OCI-LY7 (cell line): Measurements from ENCODE around the gene PBX1. TPM values are rescaled to one million over a fixed set of nuclear protein-coding genes. Genes with fewer than 3 reads are reported as not detected.

Experiments
- BruUV-seq: library from RNA; stranded (reverse); fragments of 400-500 nt; replicated peaks from 2 replicates; lab custom pipeline; 2021; lab: Mats Ljungman, UMichigan
- CTCF ChIA-PET: fragments of 300-600 bp; sonication (Branson Sonifier 250); formaldehyde crosslinking; loops from one replicate; lab custom pipeline; 2022; ENCODE audit warnings: antibody characterized with exemption; ENCODE audit not compliant: unreplicated experiment; lab: Charles Lee
- POLR2A ChIA-PET: fragments of 300-600 bp; sonication (Branson Sonifier 250); formaldehyde crosslinking; loops from one replicate; lab custom pipeline; 2022; ENCODE audit warnings: antibody characterized with exemption; lab: Charles Lee
- DNase-seq: peaks from one replicate; pipeline ENCODE4 v3.0.0-alpha.2; 2015; ENCODE audit warnings: low spot score
- H2AFZ ChIP-seq: fragments of 200-600 bp; sonication (generic), shearing (Covaris generic); 2 replicates; pipeline ENCODE4 v1.6.1; 2014; ENCODE audit warnings: mild to moderate bottlenecking, antibody characterized with exemption, low read length, moderate library complexity
- H3K27ac ChIP-seq: fragments of 200-600 bp; sonication (generic); 2 replicates; pipeline ENCODE4 v1.5.1; 2014; ENCODE audit warnings: mixed run types, low read depth, mild to moderate bottlenecking, moderate library complexity, low read length, inconsistent platforms; ENCODE audit not compliant: poor library complexity, severe bottlenecking
- H3K36me3 ChIP-seq: fragments of 200-600 bp; sonication (generic); 2 replicates; pipeline ENCODE4 v1.6.1; 2014; ENCODE audit warnings: mild to moderate bottlenecking, antibody characterized with exemption, low read length, moderate library complexity, mixed read lengths; ENCODE audit not compliant: insufficient read depth
- H3K4me1 ChIP-seq: fragments of 200-600 bp; sonication (generic); 2 replicates; pipeline ENCODE4 v1.5.1; 2014; ENCODE audit warnings: mild to moderate bottlenecking, low read length; ENCODE audit not compliant: insufficient read depth, poor library complexity, severe bottlenecking
- H3K4me2 ChIP-seq: fragments of 200-600 bp; sonication (generic); 2 replicates; pipeline ENCODE4 v1.6.1; 2014; ENCODE audit warnings: mild to moderate bottlenecking, low read length
- H3K4me3 ChIP-seq: fragments of 200-600 bp; sonication (generic); 2 replicates; pipeline ENCODE4 v1.5.1; 2014; ENCODE audit warnings: mild to moderate bottlenecking, low read depth, low read length; ENCODE audit not compliant: poor library complexity, severe bottlenecking
- H3K79me2 ChIP-seq: fragments of 200-600 bp; sonication (generic); 2 replicates; pipeline ENCODE4 v1.6.1; 2016; ENCODE audit warnings: low read depth, mild to moderate bottlenecking, low read length, moderate library complexity, mixed read lengths; ENCODE audit not compliant: insufficient read depth
- H3K9me2 ChIP-seq: fragments of 200-600 bp; sonication (generic); 2 replicates; pipeline ENCODE4 v1.6.1; 2016; ENCODE audit warnings: mild to moderate bottlenecking, low read length, mixed read lengths; ENCODE audit not compliant: insufficient read depth
- H3K9me3 ChIP-seq: fragments of 200-600 bp; sonication (generic); 2 replicates; pipeline ENCODE4 v1.6.1; 2014; ENCODE audit warnings: mild to moderate bottlenecking, mixed run types, low read length, mixed read lengths
- H4K20me1 ChIP-seq: fragments of 200-600 bp; sonication (generic); 2 replicates; pipeline ENCODE4 v1.6.1; 2014; ENCODE audit warnings: mild to moderate bottlenecking, antibody characterized with exemption, low read length, moderate library complexity, mixed read lengths; ENCODE audit not compliant: insufficient read depth
- CTCF ChIP-seq: fragments of 200-600 bp; sonication (generic); conservative IDR thresholded peaks from 2 replicates; pipeline ENCODE4 v1.5.1; 2014; ENCODE audit warnings: mild to moderate bottlenecking, antibody characterized with exemption, low read length, moderate library complexity, mixed read lengths
- EZH2phosphoT487 ChIP-seq: fragments of 200-600 bp; sonication (generic); IDR thresholded peaks from 2 replicates; pipeline ENCODE4 v1.6.1; 2018; ENCODE audit warnings: low read depth, borderline replicate concordance, mild to moderate bottlenecking, mixed run types, antibody characterized with exemption, low read length, moderate library complexity, mixed read lengths
- intact Hi-C: fragments of 100-400 bp; cut with micrococcal nuclease; formaldehyde crosslinking; loops from one replicate; pipeline ENCODE4 v1.10.0; 2022; ENCODE audit not compliant: unreplicated experiment
- total RNA-seq, 2 experiments: library from RNA; depleted of rRNA in 1 of 2; stranded (reverse); fragments of >200 nt in 1 of 2; shearing (Covaris generic) in 1 of 2; gene quantifications; 2 replicates each; pipeline ENCODE4 v1.2.3, GENCODE V29; 2014 to 2022

Gene PBX1
- total RNA-seq, 2 experiments from 2014 or later, result not detected

GRCh38 chr1:164863056-164863455 is 304.1 kb downstream of the PBX1 start:
- no peaks in the 10 kb centered on the region for H3K9me3 ChIP-seq
- no peak overlapping the region for H3K4me3 ChIP-seq
- H3K27ac ChIP-seq, result no peak overlapping the region
- no peaks in the 10 kb centered on the region for H3K36me3 ChIP-seq
- no peak overlapping the region for H2AFZ ChIP-seq
- ChIA-PET CTCF (no interaction called here), POLR2A (no interaction called here)
- no peaks in the 10 kb centered on the region for H3K9me2 ChIP-seq
- no TSS peak for BruUV-seq
- TF ChIP-seq CTCF (no peak), EZH2phosphoT487 (no peak)
- no peaks in the 10 kb centered on the region for H4K20me1 ChIP-seq
- no peak overlapping the region for H3K4me2 ChIP-seq
- intact Hi-C loops, result no loop called here
- no peaks in the 10 kb centered on the region for H3K79me2 ChIP-seq
- H3K4me1 ChIP-seq, result no peaks in the 10 kb centered on the region
- DNase-seq, result no peak

- H3K4me2 ChIP-seq, result no peak overlapping the region
- no peak overlapping the region for H2AFZ ChIP-seq
- intact Hi-C loops, result no loop called here
- no peak overlapping the region for H3K27ac ChIP-seq
- TF ChIP-seq CTCF, result no peak
- TF ChIP-seq EZH2phosphoT487, result no peak
- ChIA-PET POLR2A (no interaction called here), CTCF (no interaction called here)
- no peak for DNase-seq
- no TSS peak for BruUV-seq
- H3K36me3 ChIP-seq, result no peaks in the 10 kb centered on the region
- no peaks in the 10 kb centered on the region for H3K9me3 ChIP-seq
- no peaks in the 10 kb centered on the region for H3K4me1 ChIP-seq
- H3K9me2 ChIP-seq, result no peaks in the 10 kb centered on the region
- no peaks in the 10 kb centered on the region for H4K20me1 ChIP-seq
- H3K79me2 ChIP-seq, result no peaks in the 10 kb centered on the region
- no peak overlapping the region for H3K4me3 ChIP-seq
These were observed 305.2 kb downstream of the PBX1 start for GRCh38 chr1:164864161-164864560.

- H3K4me2 ChIP-seq, result no peak overlapping the region
- no peak overlapping the region for H3K27ac ChIP-seq
- no peaks in the 10 kb centered on the region for H4K20me1 ChIP-seq
- DNase-seq, result no peak
- no TSS peak for BruUV-seq
- H2AFZ ChIP-seq, result no peak overlapping the region
- no peaks in the 10 kb centered on the region for H3K79me2 ChIP-seq
- TF ChIP-seq CTCF, result no peak
- TF ChIP-seq EZH2phosphoT487, result no peak
- POLR2A ChIA-PET, result no interaction called here
- H3K36me3 ChIP-seq, result no peaks in the 10 kb centered on the region
- H3K4me1 ChIP-seq, result no peaks in the 10 kb centered on the region
- intact Hi-C loops, result no loop called here
- CTCF ChIA-PET, result no interaction called here
- H3K4me3 ChIP-seq, result no peak overlapping the region
- H3K9me2 ChIP-seq, result no peaks in the 10 kb centered on the region
- H3K9me3 ChIP-seq, result no peaks in the 10 kb centered on the region
These were observed 306.4 kb downstream of the PBX1 start for GRCh38 chr1:164865385-164865784.
